Central memory CD8-positive, alpha-beta T cell (primary cell): ENCODE results near the gene SLMAP.

Experiments used
- ATAC-seq: fragments of 150-1000 bp; cut with Tn5 transposase; replicated peaks from 2 replicates; pipeline ENCODE4 v1.10.0; 2022; ENCODE audit warnings: mild to moderate bottlenecking, moderate FRiP score, moderate number of reproducible peaks; ENCODE audit not compliant: poor library complexity, severe bottlenecking; ENCODE audit errors: extremely low read depth
- DNase-seq, 2 donors: peaks; one replicate each; pipeline ENCODE4 v3.0.0; 2021; ENCODE audit warnings: low spot score in 2 of 2
- H3K27ac Mint-ChIP-seq: one replicate; pipeline ENCODE4 v1.8.0; 2022; ENCODE audit warnings: low read depth, mild to moderate bottlenecking, moderate library complexity, mixed read lengths
- H3K27me3 Mint-ChIP-seq: one replicate; pipeline ENCODE4 v1.8.0; 2022; ENCODE audit warnings: mixed read lengths
- H3K36me3 Mint-ChIP-seq: one replicate; pipeline ENCODE4 v1.8.0; 2022; ENCODE audit warnings: mild to moderate bottlenecking, moderate library complexity, mixed read lengths; ENCODE audit not compliant: insufficient read depth
- H3K4me1 Mint-ChIP-seq: one replicate; pipeline ENCODE4 v1.8.0; 2022; ENCODE audit warnings: mixed read lengths
- H3K4me3 Mint-ChIP-seq: one replicate; pipeline ENCODE4 v1.8.0; 2022; ENCODE audit warnings: mild to moderate bottlenecking, moderate library complexity, mixed read lengths
- H3K9me3 Mint-ChIP-seq: one replicate; pipeline ENCODE4 v1.8.0; 2022; ENCODE audit warnings: mixed read lengths

Gene SLMAP

GRCh38 chr3:57757642-57758297 is 1.7 kb downstream of the SLMAP start:
- Mint-ChIP-seq H3K9me3 (no peaks in the 10 kb centered on the region), H3K27me3 (no peaks in the 10 kb centered on the region), H3K4me1 (peaks cover 25% of the 10 kb centered on the region), H3K36me3 (peaks cover 10% of the 10 kb centered on the region), H3K27ac (no peak overlapping the region), H3K4me3 (peak overlapping the region; percentile 89)
- DNase-seq = no peak
- ATAC-seq = no peak

- peaks cover 32% of the 10 kb centered on the region for H3K4me1 Mint-ChIP-seq
- no peaks in the 10 kb centered on the region for H3K9me3 Mint-ChIP-seq
- peaks cover 17% of the 10 kb centered on the region for H3K36me3 Mint-ChIP-seq
- no peaks in the 10 kb centered on the region for H3K27me3 Mint-ChIP-seq
- peak overlapping the region; percentile 89 for H3K4me3 Mint-ChIP-seq
- no peak for DNase-seq
- no peak overlapping the region for H3K27ac Mint-ChIP-seq
- no peak for ATAC-seq
Observed at GRCh38 chr3:57758686-57759085, 2.6 kb downstream of the SLMAP start.

- DNase-seq (no peak), ATAC-seq (no peak)
- no peaks in the 10 kb centered on the region for H3K27me3 Mint-ChIP-seq
- H3K27ac Mint-ChIP-seq = no peak overlapping the region
- H3K9me3 Mint-ChIP-seq = no peaks in the 10 kb centered on the region
- peaks cover 29% of the 10 kb centered on the region for H3K36me3 Mint-ChIP-seq
- H3K4me3 Mint-ChIP-seq = no peak overlapping the region
- peaks cover 52% of the 10 kb centered on the region for H3K4me1 Mint-ChIP-seq
Observed at GRCh38 chr3:57764794-57765193, 8.7 kb downstream of the SLMAP start.

- H3K27me3 Mint-ChIP-seq = no peaks in the 10 kb centered on the region
- H3K4me1 Mint-ChIP-seq = peaks cover 56% of the 10 kb centered on the region
- H3K4me3 Mint-ChIP-seq = no peak overlapping the region
- DNase-seq = no peak
- ATAC-seq = no peak
- H3K9me3 Mint-ChIP-seq = no peaks in the 10 kb centered on the region
- peaks cover 18% of the 10 kb centered on the region for H3K36me3 Mint-ChIP-seq
- H3K27ac Mint-ChIP-seq = no peak overlapping the region
Observed at GRCh38 chr3:57768595-57768994, 12.5 kb downstream of the SLMAP start.

- H3K4me1 Mint-ChIP-seq = peaks cover 40% of the 10 kb centered on the region
- H3K9me3 Mint-ChIP-seq = no peaks in the 10 kb centered on the region
- no peak overlapping the region for H3K4me3 Mint-ChIP-seq
- peaks cover 8% of the 10 kb centered on the region for H3K36me3 Mint-ChIP-seq
- no peak for ATAC-seq
- no peak for DNase-seq
- peak overlapping the region; percentile 11 for H3K27ac Mint-ChIP-seq
- H3K27me3 Mint-ChIP-seq = no peaks in the 10 kb centered on the region
Observed at GRCh38 chr3:57770009-57770827, 14.1 kb downstream of the SLMAP start.

GRCh38 chr3:57772251-57772650 is 16.1 kb downstream of the SLMAP start:
- ATAC-seq (no peak), DNase-seq (no peak)
- no peaks in the 10 kb centered on the region for H3K9me3 Mint-ChIP-seq
- peak overlapping the region; percentile 47 for H3K27ac Mint-ChIP-seq
- peaks cover 32% of the 10 kb centered on the region for H3K4me1 Mint-ChIP-seq
- peaks cover 7% of the 10 kb centered on the region for H3K36me3 Mint-ChIP-seq
- H3K27me3 Mint-ChIP-seq = no peaks in the 10 kb centered on the region
- H3K4me3 Mint-ChIP-seq = no peak overlapping the region

GRCh38 chr3:57777774-57778173 is 21.7 kb downstream of the SLMAP start:
- Mint-ChIP-seq H3K36me3 (peaks cover 5% of the 10 kb centered on the region), H3K4me3 (no peak overlapping the region), H3K4me1 (peaks cover 25% of the 10 kb centered on the region), H3K9me3 (no peaks in the 10 kb centered on the region), H3K27ac (peak overlapping the region; percentile 77), H3K27me3 (no peaks in the 10 kb centered on the region)
- no peak for ATAC-seq
- no peak for DNase-seq

GRCh38 chr3:57778494-57778893 is 22.4 kb downstream of the SLMAP start:
- Mint-ChIP-seq H3K4me3 (no peak overlapping the region), H3K4me1 (peaks cover 32% of the 10 kb centered on the region), H3K9me3 (no peaks in the 10 kb centered on the region), H3K27me3 (no peaks in the 10 kb centered on the region), H3K36me3 (peaks cover 8% of the 10 kb centered on the region), H3K27ac (peak overlapping the region; percentile 77)
- ATAC-seq (no peak), DNase-seq (no peak)

GRCh38 chr3:57779666-57780065 is 23.6 kb downstream of the SLMAP start:
- H3K27me3 Mint-ChIP-seq = no peaks in the 10 kb centered on the region
- no peak overlapping the region for H3K4me3 Mint-ChIP-seq
- H3K4me1 Mint-ChIP-seq = peaks cover 41% of the 10 kb centered on the region

GRCh38 chr3:57783186-57784088 is 27.3 kb downstream of the SLMAP start:
- no peak overlapping the region for H3K4me3 Mint-ChIP-seq
- peaks cover 5% of the 10 kb centered on the region for H3K36me3 Mint-ChIP-seq
- no peaks in the 10 kb centered on the region for H3K9me3 Mint-ChIP-seq
- H3K4me1 Mint-ChIP-seq = peaks cover 34% of the 10 kb centered on the region
- DNase-seq = no peak
- H3K27me3 Mint-ChIP-seq = no peaks in the 10 kb centered on the region
- no peak overlapping the region for H3K27ac Mint-ChIP-seq
- ATAC-seq = no peak

More at GRCh38 chr3:57779666-57780065, 23.6 kb downstream of the SLMAP start:
- ATAC-seq (no peak), DNase-seq (no peak)
- peaks cover 8% of the 10 kb centered on the region for H3K36me3 Mint-ChIP-seq
- no peaks in the 10 kb centered on the region for H3K9me3 Mint-ChIP-seq
- H3K27ac Mint-ChIP-seq = no peak overlapping the region

- Mint-ChIP-seq H3K27ac (no peak overlapping the region), H3K9me3 (no peaks in the 10 kb centered on the region)
Observed at GRCh38 chr3:57784089-57784735, 28.1 kb downstream of the SLMAP start.

GRCh38 chr3:57785446-57785845 is 29.3 kb downstream of the SLMAP start:
- no peaks in the 10 kb centered on the region for H3K27me3 Mint-ChIP-seq
- H3K4me1 Mint-ChIP-seq = peaks cover 33% of the 10 kb centered on the region
- no peaks in the 10 kb centered on the region for H3K9me3 Mint-ChIP-seq
- DNase-seq = no peak
- no peak for ATAC-seq
- peaks cover 5% of the 10 kb centered on the region for H3K36me3 Mint-ChIP-seq
- H3K4me3 Mint-ChIP-seq = no peak overlapping the region
- no peak overlapping the region for H3K27ac Mint-ChIP-seq

More at GRCh38 chr3:57784089-57784735, 28.1 kb downstream of the SLMAP start:
- no peak for DNase-seq
- Mint-ChIP-seq H3K27me3 (no peaks in the 10 kb centered on the region), H3K4me3 (no peak overlapping the region), H3K36me3 (peaks cover 5% of the 10 kb centered on the region), H3K4me1 (peaks cover 28% of the 10 kb centered on the region)
- ATAC-seq = no peak
